CD4-positive, alpha-beta T cell (primary cell): ENCODE results near the gene KRTAP10-7. TPM values are rescaled to one million over a fixed set of nuclear protein-coding genes. Genes with fewer than 3 reads are reported as not detected.
"Not testable (repeated sequence)": the region's sequence is repeated elsewhere in the genome, so short reads cannot be mapped to it uniquely, and the experiment has no call there.

ENCODE experiments used
- ATAC-seq: fragments of 200-7000 bp; cut with Tn5 transposase; one replicate; pipeline ENCODE4 v1.10.0; 2022; ENCODE audit warnings: mild to moderate bottlenecking; ENCODE audit not compliant: poor library complexity
- CTCF ChIA-PET: fragments of 350-600 bp; sonication (Branson Sonifier 250); formaldehyde crosslinking; loops from one replicate; lab custom pipeline; 2021; ENCODE audit warnings: antibody characterized with exemption, inconsistent platforms; lab: Charles Lee
- POLR2A ChIA-PET: fragments of 350-600 bp; sonication (Branson Sonifier 250); formaldehyde crosslinking; loops from one replicate; lab custom pipeline; 2021; ENCODE audit warnings: antibody characterized with exemption, inconsistent platforms; lab: Charles Lee
- DNase-seq, 14 experiments: peaks; one replicate each; pipeline ENCODE4 v3.0.0-alpha.2; 2013 to 2020; ENCODE audit warnings: mixed read lengths in 2 of 14
- H3K27ac ChIP-seq, 2 donors: one replicate each; pipeline versions ENCODE4 v1.5.1 to v1.7.0; 2013; ENCODE audit warnings: low read length in 2 of 2, low read depth in 1 of 2, mild to moderate bottlenecking in 1 of 2
- H3K27me3 ChIP-seq, 2 experiments: 1 replicate in 1 of 2; 2 replicates in 1 of 2; pipeline versions ENCODE4 v1.6.1 to v1.7.0; 2013; ENCODE audit warnings: low read length in 2 of 2, control low read depth in 1 of 2, mild to moderate bottlenecking in 1 of 2, moderate library complexity in 1 of 2; ENCODE audit not compliant: insufficient read depth in 2 of 2, control insufficient read depth in 1 of 2
- H3K36me3 ChIP-seq: one replicate; pipeline ENCODE4 v1.6.1; 2013; ENCODE audit warnings: low read length, control low read depth; ENCODE audit not compliant: insufficient read depth
- H3K4me1 ChIP-seq: one replicate; pipeline ENCODE4 v1.6.1; 2013; ENCODE audit warnings: low read length, control low read depth; ENCODE audit not compliant: insufficient read depth
- H3K4me3 ChIP-seq: one replicate; pipeline ENCODE4 v1.5.1; 2013; ENCODE audit warnings: mild to moderate bottlenecking, low read length, moderate library complexity
- H3K9me3 ChIP-seq, 2 experiments: 1 replicate in 1 of 2; 2 replicates in 1 of 2; pipeline versions ENCODE4 v1.6.1 to v1.7.0; 2013; ENCODE audit warnings: low read length in 2 of 2, mild to moderate bottlenecking in 2 of 2, control low read depth in 1 of 2, moderate library complexity in 1 of 2; ENCODE audit not compliant: control insufficient read depth in 1 of 2, insufficient read depth in 1 of 2
- H3K27ac Mint-ChIP-seq: one replicate; pipeline ENCODE4 v1.8.0; 2020; ENCODE audit warnings: mixed read lengths
- H3K27me3 Mint-ChIP-seq: one replicate; pipeline ENCODE4 v1.8.0; 2021; ENCODE audit warnings: mixed read lengths
- H3K36me3 Mint-ChIP-seq: one replicate; pipeline ENCODE4 v1.8.0; 2021; ENCODE audit warnings: low read depth, mixed read lengths
- H3K4me1 Mint-ChIP-seq: one replicate; pipeline ENCODE4 v1.8.0; 2021; ENCODE audit warnings: low read depth, mixed read lengths
- H3K4me3 Mint-ChIP-seq: one replicate; pipeline ENCODE4 v1.8.0; 2020; ENCODE audit warnings: mild to moderate bottlenecking, mixed read lengths
- H3K9me3 Mint-ChIP-seq: one replicate; pipeline ENCODE4 v1.8.0; 2020; ENCODE audit warnings: mixed read lengths
- CTCF ChIP-seq: fragments of 200-600 bp; IDR thresholded peaks from one replicate; pipeline ENCODE4 v1.8.0; 2022; ENCODE audit warnings: antibody characterized with exemption, mild to moderate bottlenecking
- intact Hi-C, 2 experiments: fragments of 100-400 bp; cut with DNase I in 1 of 2; cut with micrococcal nuclease in 1 of 2; formaldehyde crosslinking; loops; one replicate each; pipeline versions ENCODE4 v1.15.1 to v1.9.0; 2023 to 2025; cut with DNase I, micrococcal nuclease
- total RNA-seq, 174 experiments: library from RNA in 2 of 174; stranded (reverse) in 2 of 174; gene quantifications; one replicate each; pipeline ENCODE4 v1.2.3 and lab custom pipeline; 2021 to 2026

The KRTAP10-7 gene
- total RNA-seq, 2 experiments from 2014 or later: not detected

- POLR2A ChIA-PET: interaction anchor here (0.9 kb wide), 1 partner anchor 24 kb away, joined by 3 read pairs; no protein-coding TSS in a partner anchor
- no peak overlapping the region for H3K4me3 ChIP-seq
- peaks cover 8 to 20% of the 10 kb centered on the region in 2 experiments for H3K9me3 ChIP-seq
- DNase-seq (no peak), ATAC-seq (no peak)
- H3K4me3 Mint-ChIP-seq: no peak overlapping the region
- no peaks in the 10 kb centered on the region for H3K36me3 Mint-ChIP-seq
- no peaks in the 10 kb centered on the region for H3K36me3 ChIP-seq
- no peaks in the 10 kb centered on the region for H3K27me3 ChIP-seq
- peaks cover 2% of the 10 kb centered on the region for H3K4me1 ChIP-seq
- H3K9me3 Mint-ChIP-seq: peaks cover 5% of the 10 kb centered on the region
- no peak overlapping the region for H3K27ac ChIP-seq
- no peak overlapping the region for H3K27ac Mint-ChIP-seq
- CTCF ChIA-PET: no interaction called here
- intact Hi-C loops: no loop called here
- peaks cover 5% of the 10 kb centered on the region for H3K27me3 Mint-ChIP-seq
- no peak for TF ChIP-seq CTCF
- H3K4me1 Mint-ChIP-seq: peaks cover 4% of the 10 kb centered on the region
These were observed 28.3 kb upstream of the KRTAP10-7 start for GRCh38 chr21:44571844-44572782.

- POLR2A ChIA-PET: no interaction called here
- H3K36me3 Mint-ChIP-seq: no peaks in the 10 kb centered on the region
- H3K9me3 ChIP-seq: peaks cover 8 to 21% of the 10 kb centered on the region in 2 experiments
- no peak overlapping the region for H3K27ac Mint-ChIP-seq
- peaks cover 4% of the 10 kb centered on the region for H3K4me1 Mint-ChIP-seq
- CTCF ChIA-PET: no interaction called here
- peaks cover 2% of the 10 kb centered on the region for H3K4me1 ChIP-seq
- no peak overlapping the region for H3K4me3 Mint-ChIP-seq
- no peak overlapping the region for H3K4me3 ChIP-seq
- no peak for TF ChIP-seq CTCF
- DNase-seq: no peak
- H3K9me3 Mint-ChIP-seq: peaks cover 11% of the 10 kb centered on the region
- H3K27me3 ChIP-seq: no peaks in the 10 kb centered on the region
- peaks cover 5% of the 10 kb centered on the region for H3K27me3 Mint-ChIP-seq
- no peaks in the 10 kb centered on the region for H3K36me3 ChIP-seq
- intact Hi-C loops: no loop called here
- no peak for ATAC-seq
- H3K27ac ChIP-seq: no peak overlapping the region
These were observed 27.3 kb upstream of the KRTAP10-7 start for GRCh38 chr21:44572959-44573583.

GRCh38 chr21:44573630-44574456, 26.6 kb upstream of the KRTAP10-7 start, which contains the start of gene KRTAP10-4:
Gene KRTAP10-4, plus strand, starts transcription at chr21:44573729. Its CDS starts 30 bp downstream, at chr21:44573759.
- H3K4me1 Mint-ChIP-seq, ATAC-seq, H3K27ac Mint-ChIP-seq, H3K4me3 ChIP-seq, H3K36me3 ChIP-seq, H3K4me1 ChIP-seq, H3K4me3 Mint-ChIP-seq, CTCF ChIA-PET, DNase-seq, H3K27me3 ChIP-seq, H3K27me3 Mint-ChIP-seq, intact Hi-C loops, POLR2A ChIA-PET, H3K36me3 Mint-ChIP-seq, H3K27ac ChIP-seq: not testable (repeated sequence)
- H3K9me3 Mint-ChIP-seq: peaks cover 11% of the 10 kb centered on the region
- H3K9me3 ChIP-seq: peaks cover 8 to 27% of the 10 kb centered on the region in 2 experiments
